Neural progenitor cell (in vitro differentiated cells): ENCODE data around the gene SLC25A47. TPM values are rescaled to one million over a fixed set of nuclear protein-coding genes. Genes with fewer than 3 reads are reported as not detected.
"Not testable (repeated sequence)": the region's sequence is repeated elsewhere in the genome, so short reads cannot be mapped to it uniquely, and the experiment has no call there.

Experiments
- DNase-seq: peaks from one replicate; pipeline ENCODE4 v3.0.0-alpha.2; 2016; ENCODE audit warnings: low spot score
- H2AFZ ChIP-seq: fragments of 200-600 bp; sonication (generic); replicated peaks from 2 replicates; pipeline ENCODE4 v1.6.1; 2016; ENCODE audit warnings: antibody characterized with exemption
- H3F3A ChIP-seq: fragments of 200-600 bp; sonication (generic); 2 replicates; pipeline ENCODE4 v1.6.1; 2016; ENCODE audit warnings: antibody characterized with exemption, low read depth
- H3K27ac ChIP-seq: fragments of 200-600 bp; sonication (generic); 2 replicates; pipeline ENCODE4 v1.5.1; 2016; ENCODE audit warnings: mild to moderate bottlenecking
- H3K27me3 ChIP-seq: fragments of 200-600 bp; sonication (generic); 2 replicates; pipeline ENCODE4 v1.6.1; 2016; ENCODE audit warnings: mild to moderate bottlenecking, moderate library complexity
- H3K36me3 ChIP-seq: fragments of 200-600 bp; sonication (generic); 2 replicates; pipeline ENCODE4 v1.5.1; 2016
- H3K4me1 ChIP-seq: fragments of 200-600 bp; sonication (generic); 2 replicates; pipeline ENCODE4 v1.6.1; 2016; ENCODE audit warnings: mixed run types
- H3K4me2 ChIP-seq: fragments of 200-600 bp; sonication (generic); 2 replicates; pipeline ENCODE4 v1.6.1; 2016
- H3K4me3 ChIP-seq: fragments of 200-600 bp; sonication (generic); 2 replicates; pipeline ENCODE4 v1.5.1; 2016
- H3K79me2 ChIP-seq: fragments of 200-600 bp; sonication (generic); 2 replicates; pipeline ENCODE4 v1.6.1; 2016; ENCODE audit warnings: low read depth
- H3K9ac ChIP-seq: fragments of 200-600 bp; sonication (generic); 2 replicates; pipeline ENCODE4 v1.6.1; 2016
- H3K9me3 ChIP-seq: fragments of 200-600 bp; sonication (generic); 2 replicates; pipeline ENCODE4 v1.5.1; 2016; ENCODE audit warnings: low read depth
- H4K20me1 ChIP-seq: fragments of 200-600 bp; sonication (generic); 2 replicates; pipeline ENCODE4 v1.6.1; 2016; ENCODE audit warnings: low read depth
- H3K27ac Mint-ChIP-seq: 3 replicates; pipeline ENCODE4 v1.8.0; 2021; ENCODE audit warnings: mixed read lengths
- H3K27me3 Mint-ChIP-seq: 2 replicates; pipeline ENCODE4 v1.8.0; 2022; ENCODE audit warnings: low read depth, mild to moderate bottlenecking, inconsistent platforms, moderate library complexity, mixed read lengths; ENCODE audit not compliant: insufficient read depth
- H3K36me3 Mint-ChIP-seq: 3 replicates; pipeline ENCODE4 v1.8.0; 2021; ENCODE audit warnings: mixed read lengths
- H3K4me1 Mint-ChIP-seq: 3 replicates; pipeline ENCODE4 v1.8.0; 2021; ENCODE audit warnings: mixed read lengths
- H3K4me3 Mint-ChIP-seq: 3 replicates; pipeline ENCODE4 v1.8.0; 2021; ENCODE audit warnings: mild to moderate bottlenecking, moderate library complexity, mixed read lengths
- H3K9me3 Mint-ChIP-seq: 3 replicates; pipeline ENCODE4 v1.8.0; 2020; ENCODE audit warnings: mixed read lengths
- EZH2 ChIP-seq: fragments of 200-600 bp; sonication (generic); IDR thresholded peaks from 2 replicates; pipeline ENCODE4 v1.6.1; 2017; ENCODE audit warnings: antibody characterized with exemption, mild to moderate bottlenecking, moderate library complexity
- EZH2phosphoT487 ChIP-seq: fragments of 200-600 bp; sonication (generic); IDR thresholded peaks from 2 replicates; pipeline ENCODE4 v1.6.1; 2017; ENCODE audit warnings: antibody characterized with exemption
- total RNA-seq: library from RNA; depleted of rRNA; stranded (reverse); fragments of >200 nt; gene quantifications from 2 replicates; pipeline ENCODE4 v1.2.3, GENCODE V29; 2015; ENCODE audit warnings: low replicate concordance
- TF ChIP-seq, protein P1 (sequence below): fragments of 200-600 bp; sonication (generic); IDR thresholded peaks from 2 replicates; pipeline ENCODE4 v1.5.1; 2017; ENCODE audit warnings: antibody characterized with exemption, mild to moderate bottlenecking

SLC25A47 gene
- total RNA-seq, 1 donor from 2014 or later = not detected

DNA sequence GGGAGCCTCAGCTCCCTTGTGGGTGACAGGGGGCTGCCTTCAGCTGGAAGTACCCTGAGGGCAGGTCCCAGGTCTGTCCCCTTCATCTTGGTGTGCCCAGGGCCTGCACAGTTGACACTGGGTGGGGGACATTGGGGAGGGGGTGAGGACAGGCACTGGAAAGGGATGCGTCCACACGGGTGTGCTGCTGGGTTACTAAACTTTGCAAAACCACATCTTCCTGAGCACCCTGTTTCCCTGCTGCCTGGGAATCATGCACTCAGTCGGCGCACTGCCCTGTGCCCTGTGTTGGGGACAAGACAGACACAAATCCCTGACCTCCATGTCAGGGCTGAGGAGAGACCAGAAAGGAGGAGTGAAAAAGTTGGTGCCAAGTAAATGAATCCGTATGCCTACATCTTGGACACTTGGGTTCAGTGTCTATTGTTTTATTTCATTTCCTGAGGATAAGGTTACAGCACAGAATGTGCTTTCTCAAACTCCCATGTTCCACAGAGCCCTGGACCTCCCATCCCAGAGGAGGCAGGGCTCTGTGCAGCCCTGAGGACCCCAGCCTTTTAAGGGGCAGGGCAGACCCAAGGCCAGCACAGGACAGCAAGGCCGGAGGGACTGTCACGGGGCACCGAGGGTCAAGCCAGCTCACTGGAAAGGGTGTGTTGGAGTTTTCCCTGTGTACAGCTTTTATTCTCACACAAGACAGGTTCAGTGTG lies 14.0 kb upstream of the SLC25A47 start:
- DNase-seq = no peak
- Histone ChIP-seq H3K4me2 (peak overlapping the region; percentile 86), H3K27ac (peak overlapping the region; percentile 14), H3K4me3 (no peak overlapping the region), H3K27me3 (no peaks in the 10 kb centered on the region), H3F3A (peaks cover 19% of the 10 kb centered on the region), H3K36me3 (no peaks in the 10 kb centered on the region), H3K4me1 (peaks cover 48% of the 10 kb centered on the region), H3K9me3 (no peaks in the 10 kb centered on the region), H4K20me1 (peaks cover 49% of the 10 kb centered on the region), H2AFZ (no peak overlapping the region), H3K79me2 (peaks cover 50% of the 10 kb centered on the region), H3K9ac (no peak overlapping the region)
- Mint-ChIP-seq H3K36me3 (no peaks in the 10 kb centered on the region), H3K4me3 (peak overlapping the region; percentile 93), H3K4me1 (peaks cover 59% of the 10 kb centered on the region), H3K27ac (no peak overlapping the region), H3K27me3 (peaks cover 10% of the 10 kb centered on the region), H3K9me3 (no peaks in the 10 kb centered on the region)
- TF ChIP-seq EZH2 = no peak
- TF ChIP-seq, protein P1, sequence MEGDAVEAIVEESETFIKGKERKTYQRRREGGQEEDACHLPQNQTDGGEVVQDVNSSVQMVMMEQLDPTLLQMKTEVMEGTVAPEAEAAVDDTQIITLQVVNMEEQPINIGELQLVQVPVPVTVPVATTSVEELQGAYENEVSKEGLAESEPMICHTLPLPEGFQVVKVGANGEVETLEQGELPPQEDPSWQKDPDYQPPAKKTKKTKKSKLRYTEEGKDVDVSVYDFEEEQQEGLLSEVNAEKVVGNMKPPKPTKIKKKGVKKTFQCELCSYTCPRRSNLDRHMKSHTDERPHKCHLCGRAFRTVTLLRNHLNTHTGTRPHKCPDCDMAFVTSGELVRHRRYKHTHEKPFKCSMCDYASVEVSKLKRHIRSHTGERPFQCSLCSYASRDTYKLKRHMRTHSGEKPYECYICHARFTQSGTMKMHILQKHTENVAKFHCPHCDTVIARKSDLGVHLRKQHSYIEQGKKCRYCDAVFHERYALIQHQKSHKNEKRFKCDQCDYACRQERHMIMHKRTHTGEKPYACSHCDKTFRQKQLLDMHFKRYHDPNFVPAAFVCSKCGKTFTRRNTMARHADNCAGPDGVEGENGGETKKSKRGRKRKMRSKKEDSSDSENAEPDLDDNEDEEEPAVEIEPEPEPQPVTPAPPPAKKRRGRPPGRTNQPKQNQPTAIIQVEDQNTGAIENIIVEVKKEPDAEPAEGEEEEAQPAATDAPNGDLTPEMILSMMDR = no peak
- TF ChIP-seq EZH2phosphoT487 = no peak

DNA sequence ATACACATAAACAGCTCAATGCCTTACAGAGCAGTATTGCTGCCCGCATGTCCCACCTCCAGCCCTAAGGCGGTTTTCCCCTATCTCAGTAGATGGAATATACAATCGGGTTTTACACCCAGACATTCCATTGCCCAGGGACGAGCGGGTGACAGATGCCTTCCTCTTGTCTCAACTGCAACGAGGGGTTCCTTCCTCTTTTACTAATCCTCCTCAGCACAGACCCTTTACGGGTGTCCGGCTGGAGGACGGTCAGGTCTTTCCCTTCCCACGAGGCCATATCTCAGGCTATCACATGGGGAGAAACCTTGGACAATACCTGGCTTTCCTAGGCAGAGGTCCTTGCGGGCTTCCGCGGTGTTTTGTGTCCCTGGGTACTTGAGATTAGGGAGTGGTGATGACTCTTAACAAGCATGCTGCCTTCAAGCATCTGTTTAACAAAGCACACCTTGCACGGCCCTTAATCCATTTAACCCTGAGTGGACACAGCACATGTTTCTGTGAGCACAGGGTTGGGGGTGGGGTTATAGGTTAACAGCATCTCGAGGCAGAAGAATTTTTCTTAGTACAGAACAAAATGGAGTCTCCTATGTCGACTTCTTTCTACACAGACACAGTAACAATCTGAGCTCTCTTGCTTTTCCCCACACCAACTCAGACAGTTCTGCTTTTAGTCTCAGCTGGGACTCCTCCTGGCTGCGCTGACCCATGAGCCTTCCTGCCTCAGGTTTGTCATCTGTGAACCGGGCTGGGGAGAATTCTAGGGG lies 10.8 kb upstream of the SLC25A47 start:
- H3K27me3 Mint-ChIP-seq, H3K9me3 Mint-ChIP-seq, H3K36me3 ChIP-seq, H3K9ac ChIP-seq, H3K27me3 ChIP-seq, H3K27ac ChIP-seq, DNase-seq, H2AFZ ChIP-seq, H3K4me3 ChIP-seq, H3K9me3 ChIP-seq, H3K36me3 Mint-ChIP-seq, H3F3A ChIP-seq: not testable (repeated sequence)
- Histone ChIP-seq H3K4me1 (peaks cover 42% of the 10 kb centered on the region), H3K4me2 (peak overlapping the region; percentile 25), H4K20me1 (peaks cover 32% of the 10 kb centered on the region), H3K79me2 (peaks cover 22% of the 10 kb centered on the region)
- Mint-ChIP-seq H3K4me3 (peak overlapping the region; percentile 33), H3K27ac (peak overlapping the region; percentile 70), H3K4me1 (peaks cover 55% of the 10 kb centered on the region)

DNA sequence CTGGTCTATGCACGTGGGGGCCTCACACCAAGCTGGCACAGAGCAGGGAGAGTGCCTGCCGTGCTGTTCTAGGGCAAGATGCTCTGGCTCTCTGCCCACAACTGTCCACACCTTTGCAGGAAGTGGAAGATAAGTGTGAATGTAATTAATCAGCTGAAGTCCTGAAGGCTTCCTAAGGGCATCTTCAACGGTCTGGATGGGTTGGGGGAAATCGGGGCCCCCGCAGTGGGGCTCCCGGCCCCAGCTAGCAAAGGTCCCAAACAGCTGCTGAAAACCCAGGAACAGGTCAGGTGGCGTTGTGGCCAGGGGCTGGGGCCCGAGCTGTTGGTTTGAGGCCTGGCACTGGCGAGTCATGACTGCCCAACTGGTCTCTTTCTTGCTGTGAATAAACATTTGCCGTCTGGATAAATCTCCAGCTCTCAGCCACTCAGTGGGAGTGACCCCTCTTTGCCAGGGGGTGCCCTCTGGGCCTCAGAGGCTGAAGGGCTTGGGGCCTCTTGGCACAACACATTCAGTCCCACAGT lies 10.2 kb upstream of the SLC25A47 start:
- Histone ChIP-seq H3K27me3 (no peaks in the 10 kb centered on the region), H3F3A (peaks cover 13% of the 10 kb centered on the region), H3K9me3 (no peaks in the 10 kb centered on the region), H3K27ac (no peak overlapping the region), H3K36me3 (no peaks in the 10 kb centered on the region), H3K79me2 (peaks cover 15% of the 10 kb centered on the region), H3K4me3 (no peak overlapping the region), H3K9ac (no peak overlapping the region), H3K4me2 (no peak overlapping the region), H4K20me1 (peaks cover 26% of the 10 kb centered on the region), H2AFZ (no peak overlapping the region), H3K4me1 (peaks cover 38% of the 10 kb centered on the region)
- Mint-ChIP-seq H3K36me3 (no peaks in the 10 kb centered on the region), H3K27ac (peak overlapping the region; percentile 80), H3K4me3 (peak overlapping the region; percentile 41), H3K9me3 (peaks cover 3% of the 10 kb centered on the region), H3K27me3 (peaks cover 4% of the 10 kb centered on the region), H3K4me1 (peaks cover 52% of the 10 kb centered on the region)
- DNase-seq = no peak
- no peak for TF ChIP-seq EZH2phosphoT487
- TF ChIP-seq EZH2 = no peak
- TF ChIP-seq, protein P1 = no peak
